SU-DHL-6 (cell line): ENCODE measurements around the gene IFNL3.
"Not testable (repeated sequence)": the region's sequence is repeated elsewhere in the genome, so short reads cannot be mapped to it uniquely, and the experiment has no call there.

ENCODE experiments used
- H2AFZ ChIP-seq: fragments of 200-600 bp; sonication (generic); 2 replicates; pipeline ENCODE4 v1.6.1; 2014; ENCODE audit warnings: low read depth, mild to moderate bottlenecking, moderate library complexity, mixed read lengths, antibody characterized with exemption, low read length; ENCODE audit not compliant: severe bottlenecking
- H3F3A ChIP-seq: fragments of 200-600 bp; shearing (Covaris generic); 2 replicates; pipeline ENCODE4 v1.6.0; 2016; ENCODE audit warnings: antibody characterized with exemption, mild to moderate bottlenecking; ENCODE audit not compliant: insufficient read depth
- H3K27ac ChIP-seq: fragments of 200-600 bp; sonication (generic); 2 replicates; pipeline ENCODE4 v1.5.1; 2016; ENCODE audit warnings: low read depth, mild to moderate bottlenecking, low read length, moderate library complexity, mixed read lengths
- H3K27me3 ChIP-seq: fragments of 200-600 bp; sonication (generic), shearing (Covaris generic); 2 replicates; pipeline ENCODE4 v1.6.0; 2014; ENCODE audit warnings: mild to moderate bottlenecking, low read length
- H3K36me3 ChIP-seq: fragments of 200-600 bp; sonication (generic); 2 replicates; pipeline ENCODE4 v1.6.1; 2014; ENCODE audit warnings: mild to moderate bottlenecking, low read length, mixed read lengths
- H3K4me2 ChIP-seq: fragments of 300-600, 200-600 bp; shearing (Covaris generic), sonication (generic); 2 replicates; pipeline ENCODE4 v1.6.0; 2014; ENCODE audit warnings: low read length, low read depth, mild to moderate bottlenecking; ENCODE audit not compliant: poor library complexity, severe bottlenecking
- H3K4me3 ChIP-seq: fragments of 200-600 bp; sonication (generic); 2 replicates; pipeline ENCODE4 v1.5.1; 2014; ENCODE audit warnings: antibody characterized with exemption, low read length, mild to moderate bottlenecking, mixed read lengths; ENCODE audit not compliant: insufficient read depth, poor library complexity, severe bottlenecking
- H3K79me2 ChIP-seq: fragments of 200-600 bp; sonication (generic); 2 replicates; pipeline ENCODE4 v1.6.1; 2014; ENCODE audit warnings: mild to moderate bottlenecking, low read length, moderate library complexity; ENCODE audit not compliant: insufficient read depth
- H3K9ac ChIP-seq: fragments of 200-600 bp; sonication (generic); 2 replicates; pipeline ENCODE4 v1.7.0; 2014; ENCODE audit warnings: mild to moderate bottlenecking, low read length
- H3K9me2 ChIP-seq: fragments of 200-600 bp; sonication (generic); replicated peaks from 2 replicates; pipeline ENCODE4 v1.6.1; 2014; ENCODE audit warnings: low read length; ENCODE audit not compliant: insufficient read depth
- H3K9me3 ChIP-seq: fragments of 200-600 bp; sonication (generic); 2 replicates; pipeline ENCODE4 v1.6.1; 2014; ENCODE audit warnings: low read length, mixed read lengths; ENCODE audit not compliant: insufficient read depth
- H4K20me1 ChIP-seq: fragments of 200-600 bp; sonication (generic); 2 replicates; pipeline ENCODE4 v1.6.1; 2014; ENCODE audit warnings: low read depth, mild to moderate bottlenecking, antibody characterized with exemption, low read length, moderate library complexity, mixed read lengths
- CTCF ChIP-seq: fragments of 200-600 bp; sonication (generic); IDR thresholded peaks from one replicate; pipeline ENCODE4 v1.5.1; 2017; ENCODE audit warnings: antibody characterized with exemption, mild to moderate bottlenecking, low read length, moderate library complexity; ENCODE audit not compliant: insufficient read depth, poor library complexity, severe bottlenecking
- EZH2phosphoT487 ChIP-seq: fragments of 200-600 bp; sonication (generic), shearing (Covaris generic); conservative IDR thresholded peaks from 2 replicates; pipeline ENCODE4 v1.6.1; 2018; ENCODE audit warnings: mild to moderate bottlenecking, antibody characterized with exemption, low read length, moderate library complexity, mixed read lengths

The IFNL3 gene

GRCh38 chr19:39244410-39245100 lies at the start of gene IFNL3:
TSS of gene IFNL3 (minus strand) at chr19:39245006. CDS start at chr19:39244967, 39 bp downstream.
- H3K27ac ChIP-seq, H3K79me2 ChIP-seq, H4K20me1 ChIP-seq, H2AFZ ChIP-seq, H3F3A ChIP-seq, H3K27me3 ChIP-seq, H3K9me3 ChIP-seq, H3K9me2 ChIP-seq, H3K4me3 ChIP-seq, H3K4me2 ChIP-seq, H3K36me3 ChIP-seq, H3K9ac ChIP-seq: not testable (repeated sequence)

DNA sequence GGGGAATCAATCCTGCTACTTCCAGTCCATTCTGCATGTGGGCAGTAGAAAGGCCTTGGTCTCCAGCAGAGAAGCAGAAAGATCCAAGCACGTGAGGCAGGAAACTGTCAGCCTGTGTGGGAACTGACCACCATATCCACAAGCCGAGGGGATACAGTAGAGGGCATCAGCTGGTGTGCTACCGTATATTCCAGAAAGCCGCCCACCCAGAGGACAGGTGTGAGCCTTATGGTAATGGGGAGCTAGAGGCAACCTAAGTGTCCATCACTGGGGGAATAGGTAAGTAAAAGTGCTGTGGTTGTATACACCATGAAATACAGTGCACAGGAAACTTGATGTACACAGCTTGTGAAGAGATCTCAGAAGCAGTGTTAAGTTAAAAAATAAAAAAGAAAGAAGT lies 48.6 kb upstream of the IFNL3 start:
- Histone ChIP-seq H3K4me3 (no peak overlapping the region), H3K9me3 (no peaks in the 10 kb centered on the region), H3K36me3 (no peaks in the 10 kb centered on the region), H3K9me2 (no peaks in the 10 kb centered on the region), H3K4me2 (no peak overlapping the region), H3K9ac (no peak overlapping the region), H3K27ac (no peak overlapping the region), H4K20me1 (no peaks in the 10 kb centered on the region), H2AFZ (no peak overlapping the region), H3F3A (no peaks in the 10 kb centered on the region), H3K27me3 (no peaks in the 10 kb centered on the region), H3K79me2 (no peaks in the 10 kb centered on the region)
- TF ChIP-seq CTCF (no peak), EZH2phosphoT487 (no peak)

GRCh38 chr19:39284032-39284431 lies 39.2 kb upstream of the IFNL3 start:
- 0 out of 2 replicates have a peak, but pooled peaks cover 4% of the 10 kb centered on the region for H3K27me3 ChIP-seq
- no peak overlapping the region for H3K27ac ChIP-seq
- no peak for TF ChIP-seq EZH2phosphoT487
- TF ChIP-seq CTCF = no peak
- no peak overlapping the region for H2AFZ ChIP-seq
- no peak overlapping the region for H3K9ac ChIP-seq
- no peak overlapping the region for H3K4me3 ChIP-seq
- no peaks in the 10 kb centered on the region for H3K9me3 ChIP-seq
- H3K79me2 ChIP-seq = no peaks in the 10 kb centered on the region
- no peaks in the 10 kb centered on the region for H3F3A ChIP-seq
- no peak overlapping the region for H3K4me2 ChIP-seq
- H3K36me3 ChIP-seq = no peaks in the 10 kb centered on the region
- H3K9me2 ChIP-seq = no peaks in the 10 kb centered on the region
- no peaks in the 10 kb centered on the region for H4K20me1 ChIP-seq

DNA sequence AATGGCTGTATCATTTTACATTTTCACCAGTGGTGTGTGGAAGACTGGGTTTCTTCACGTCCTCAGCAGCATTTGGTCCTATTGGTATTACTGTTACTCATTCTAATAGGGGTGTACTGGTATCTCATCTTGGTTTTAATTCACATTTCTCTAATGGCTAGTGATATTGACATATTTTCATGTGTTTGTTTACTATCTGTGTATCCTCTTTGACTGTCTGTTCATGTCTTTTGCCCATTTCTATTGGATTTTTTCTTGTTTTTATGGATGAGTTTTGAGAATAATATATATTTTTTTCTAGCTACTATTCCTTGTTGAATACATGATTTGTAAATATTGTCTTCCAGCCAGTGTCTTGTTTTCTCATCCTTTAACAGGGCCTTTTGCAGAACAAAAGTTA lies 37.2 kb upstream of the IFNL3 start:
- H4K20me1 ChIP-seq = no peaks in the 10 kb centered on the region
- H3K9ac ChIP-seq = no peak overlapping the region
- H3K9me3 ChIP-seq = no peaks in the 10 kb centered on the region
- H2AFZ ChIP-seq = no peak overlapping the region
- no peak for TF ChIP-seq CTCF
- TF ChIP-seq EZH2phosphoT487 = no peak
- H3K4me3 ChIP-seq = no peak overlapping the region
- H3K27me3 ChIP-seq = 0 out of 2 replicates have a peak, but pooled peaks cover 4% of the 10 kb centered on the region
- no peak overlapping the region for H3K27ac ChIP-seq
- no peaks in the 10 kb centered on the region for H3K9me2 ChIP-seq
- H3F3A ChIP-seq = no peaks in the 10 kb centered on the region
- no peaks in the 10 kb centered on the region for H3K79me2 ChIP-seq
- no peaks in the 10 kb centered on the region for H3K36me3 ChIP-seq
- H3K4me2 ChIP-seq = no peak overlapping the region
